ENCODE measurements around the gene SH3TC1. TPM values are rescaled to one million over a fixed set of nuclear protein-coding genes. Genes with fewer than 3 reads are reported as not detected.
A peak's percentile ranks its signal among the peaks of the same experiment; 100 is the strongest.

The SH3TC1 gene
- total and polyA plus RNA-seq, 9 donors = 6.8 to 21.3 (median 9.8) TPM

- H3K9me3 ChIP-seq (replicated peaks; ENCODE audit: control insufficient read depth, low read depth, low read length) = peaks cover 8% of the 10 kb centered on the region
- H3K27ac ChIP-seq (ENCODE audit: low read length) = no peak overlapping the region
- peaks cover 17% of the 10 kb centered on the region for H3K4me1 ChIP-seq (ENCODE audit: control insufficient read depth, insufficient read depth, low read length)
- DNase-seq = no peak
- peaks cover 10% of the 10 kb centered on the region for H3K27me3 ChIP-seq (ENCODE audit: control insufficient read depth, insufficient read depth, low read length)
- H3K36me3 ChIP-seq (ENCODE audit: control insufficient read depth, insufficient read depth, low read length) = no peaks in the 10 kb centered on the region
- WGBS (ENCODE audit: insufficient coverage) = 94% methylated on average over 10 of the region's 11 CpGs
- H3K4me3 ChIP-seq (ENCODE audit: low read length) = no peak overlapping the region
Observed at GRCh38 chr4:8170341-8170740, 28.7 kb upstream of the SH3TC1 start.

DNA sequence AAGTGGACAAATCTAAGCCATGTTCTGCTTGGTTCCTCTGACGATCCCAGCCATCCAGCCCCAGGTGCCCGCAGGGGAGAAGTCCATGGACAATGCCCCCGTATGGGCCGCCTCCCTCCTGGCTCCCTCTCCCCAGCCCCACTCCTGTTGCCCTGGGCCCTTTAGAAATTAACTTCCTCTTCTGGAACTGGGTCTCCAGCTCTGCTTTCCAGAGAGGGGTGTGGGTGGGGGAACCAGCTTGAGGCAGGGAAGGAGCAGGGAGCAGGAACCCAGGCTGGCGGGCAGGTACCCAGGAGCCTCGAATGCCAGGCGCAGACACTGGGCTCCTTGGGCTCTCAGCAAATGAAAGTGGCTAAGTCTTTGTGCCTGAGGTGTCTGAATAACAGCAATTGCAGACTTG is 27.8 kb upstream of the SH3TC1 start:
- peaks cover 8% of the 10 kb centered on the region for H3K9me3 ChIP-seq (replicated peaks; ENCODE audit: control insufficient read depth, low read depth, low read length)
- H3K4me3 ChIP-seq (ENCODE audit: low read length) = no peak overlapping the region
- 91% methylated on average over 4 of the region's 7 CpGs for WGBS (ENCODE audit: insufficient coverage)
- H3K36me3 ChIP-seq (ENCODE audit: control insufficient read depth, insufficient read depth, low read length) = no peaks in the 10 kb centered on the region
- H3K27me3 ChIP-seq (ENCODE audit: control insufficient read depth, insufficient read depth, low read length) = peaks cover 10% of the 10 kb centered on the region
- peaks cover 9% of the 10 kb centered on the region for H3K4me1 ChIP-seq (ENCODE audit: control insufficient read depth, insufficient read depth, low read length)
- DNase-seq = no peak
- H3K27ac ChIP-seq (ENCODE audit: low read length) = no peak overlapping the region

DNA sequence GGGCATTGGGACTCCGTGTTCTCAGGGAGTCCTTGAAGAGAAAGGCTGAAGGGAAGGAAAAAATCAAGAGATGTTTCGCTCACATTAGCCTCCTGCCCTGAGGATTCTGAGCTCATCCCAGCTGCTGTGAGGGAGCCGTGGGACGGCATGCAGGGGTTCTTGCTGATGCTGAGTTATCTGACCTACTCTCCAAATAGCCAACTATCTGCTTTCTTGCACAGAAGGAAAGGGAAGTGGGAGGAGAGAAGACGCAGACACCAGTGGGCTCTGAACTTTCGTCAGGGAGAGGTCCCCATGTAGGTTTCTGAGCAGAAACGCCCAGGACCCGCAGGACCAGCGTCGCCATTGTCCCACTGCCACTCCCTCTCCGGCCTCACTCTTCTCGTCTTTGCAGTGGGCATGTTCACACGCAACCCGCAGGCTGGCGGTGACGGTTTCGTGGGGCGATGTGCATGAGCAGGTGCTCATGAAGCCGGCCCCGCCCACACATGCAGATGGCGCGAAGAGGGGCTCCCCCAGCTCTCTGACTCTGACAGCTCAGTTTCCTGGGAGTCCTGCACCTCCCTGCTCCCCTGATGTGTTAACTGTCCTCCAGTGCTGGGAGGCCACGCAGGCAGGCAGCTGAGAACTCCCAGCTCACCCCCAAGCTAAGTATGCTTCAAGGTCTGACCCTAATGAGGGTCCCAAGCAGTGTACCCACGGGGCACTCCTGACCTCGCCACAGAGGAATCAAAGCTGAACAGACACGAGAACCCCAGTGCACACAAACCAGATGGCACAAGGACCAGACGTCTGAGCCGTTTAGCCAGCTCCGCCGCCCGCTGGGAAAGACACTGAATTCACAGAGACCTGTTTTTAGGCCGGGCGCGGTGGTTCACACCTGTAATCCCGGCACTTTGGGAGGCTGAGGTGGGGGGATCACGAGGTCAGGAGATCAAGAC is 26.8 kb upstream of the SH3TC1 start:
- peaks cover 10% of the 10 kb centered on the region for H3K27me3 ChIP-seq (ENCODE audit: control insufficient read depth, insufficient read depth, low read length)
- H3K36me3 ChIP-seq (ENCODE audit: control insufficient read depth, insufficient read depth, low read length) = no peaks in the 10 kb centered on the region
- H3K4me3 ChIP-seq (ENCODE audit: low read length) = no peak overlapping the region
- H3K9me3 ChIP-seq (replicated peaks; ENCODE audit: control insufficient read depth, low read depth, low read length) = peaks cover 8% of the 10 kb centered on the region
- H3K27ac ChIP-seq (ENCODE audit: low read length) = no peak overlapping the region
- DNase-seq = no peak
- H3K4me1 ChIP-seq (ENCODE audit: control insufficient read depth, insufficient read depth, low read length) = peaks cover 13% of the 10 kb centered on the region
- WGBS (ENCODE audit: insufficient coverage) = 75% methylated on average over 33 of the region's 36 CpGs

DNA sequence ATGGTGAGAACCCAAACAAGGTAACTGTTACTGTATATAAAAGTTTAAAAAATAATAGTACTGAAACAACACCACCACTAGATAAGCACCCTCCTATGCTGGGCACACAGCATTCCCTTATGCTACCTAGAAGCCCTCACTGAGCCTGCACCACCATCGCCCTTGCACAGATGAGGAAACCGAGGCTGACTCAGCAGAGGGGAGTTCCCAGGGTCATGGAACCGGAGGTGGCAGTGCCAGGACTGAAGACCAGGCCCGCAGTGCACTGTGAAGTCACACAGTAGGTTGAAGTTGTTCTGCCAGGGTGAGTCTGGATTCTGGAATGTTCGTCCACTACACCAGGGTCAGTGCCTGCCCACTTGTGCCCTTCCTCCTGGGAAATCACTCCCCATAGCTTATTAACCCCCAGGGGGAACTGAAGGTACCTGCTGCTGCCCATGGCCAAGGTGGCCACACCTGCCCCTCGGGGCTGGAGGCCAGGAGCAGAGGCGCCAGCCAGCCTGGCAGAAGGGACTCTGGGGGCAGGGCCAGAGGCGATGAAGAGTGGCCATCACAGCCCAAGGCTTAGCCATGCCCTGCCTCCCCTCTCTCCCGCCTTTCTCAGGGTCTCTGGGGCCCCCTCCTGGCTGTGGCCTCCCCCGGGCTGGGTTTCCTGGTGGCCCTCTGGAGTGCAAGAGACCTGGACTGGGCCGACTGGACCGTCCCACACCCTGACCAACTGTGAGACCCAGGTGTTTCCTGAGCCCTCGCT is 25.4 kb upstream of the SH3TC1 start:
- peaks cover 16% of the 10 kb centered on the region for H3K4me1 ChIP-seq (ENCODE audit: control insufficient read depth, insufficient read depth, low read length)
- H3K9me3 ChIP-seq (replicated peaks; ENCODE audit: control insufficient read depth, low read depth, low read length) = peaks cover 3% of the 10 kb centered on the region
- H3K4me3 ChIP-seq (ENCODE audit: low read length) = no peak overlapping the region
- peaks cover 10% of the 10 kb centered on the region for H3K27me3 ChIP-seq (ENCODE audit: control insufficient read depth, insufficient read depth, low read length)
- no peak overlapping the region for H3K27ac ChIP-seq (ENCODE audit: low read length)
- no peak for DNase-seq
- 75% methylated on average over 10 of the region's 13 CpGs for WGBS (ENCODE audit: insufficient coverage)
- no peaks in the 10 kb centered on the region for H3K36me3 ChIP-seq (ENCODE audit: control insufficient read depth, insufficient read depth, low read length)

DNA sequence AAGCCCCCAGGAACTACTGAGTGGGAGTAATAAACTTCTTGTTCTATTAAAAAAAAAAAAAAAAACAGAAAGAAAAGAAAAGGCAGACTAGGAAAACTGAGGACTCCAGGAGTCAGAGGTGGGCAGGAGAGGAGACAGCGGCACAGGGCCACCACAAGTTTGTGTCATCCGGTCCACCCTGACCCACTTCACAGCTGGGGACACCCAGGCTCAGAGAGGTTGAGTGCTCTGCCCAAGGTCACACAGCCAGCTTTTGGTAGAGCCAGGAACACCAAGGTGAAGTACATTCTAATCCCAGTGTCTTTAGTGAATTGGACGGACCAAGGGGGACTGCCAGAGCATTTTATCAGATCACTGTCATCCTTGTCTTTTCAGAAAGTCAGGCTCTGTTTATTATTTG is 24.1 kb upstream of the SH3TC1 start:
- no peaks in the 10 kb centered on the region for H3K36me3 ChIP-seq (ENCODE audit: control insufficient read depth, insufficient read depth, low read length)
- peaks cover 10% of the 10 kb centered on the region for H3K4me1 ChIP-seq (ENCODE audit: control insufficient read depth, insufficient read depth, low read length)
- DNase-seq = no peak
- H3K9me3 ChIP-seq (replicated peaks; ENCODE audit: control insufficient read depth, low read depth, low read length) = no peaks in the 10 kb centered on the region
- no peak overlapping the region for H3K4me3 ChIP-seq (ENCODE audit: low read length)
- WGBS (ENCODE audit: insufficient coverage) = 100% methylated on average over 1 of the region's 3 CpGs
- H3K27me3 ChIP-seq (ENCODE audit: control insufficient read depth, insufficient read depth, low read length) = peaks cover 10% of the 10 kb centered on the region
- no peak overlapping the region for H3K27ac ChIP-seq (ENCODE audit: low read length)

DNA sequence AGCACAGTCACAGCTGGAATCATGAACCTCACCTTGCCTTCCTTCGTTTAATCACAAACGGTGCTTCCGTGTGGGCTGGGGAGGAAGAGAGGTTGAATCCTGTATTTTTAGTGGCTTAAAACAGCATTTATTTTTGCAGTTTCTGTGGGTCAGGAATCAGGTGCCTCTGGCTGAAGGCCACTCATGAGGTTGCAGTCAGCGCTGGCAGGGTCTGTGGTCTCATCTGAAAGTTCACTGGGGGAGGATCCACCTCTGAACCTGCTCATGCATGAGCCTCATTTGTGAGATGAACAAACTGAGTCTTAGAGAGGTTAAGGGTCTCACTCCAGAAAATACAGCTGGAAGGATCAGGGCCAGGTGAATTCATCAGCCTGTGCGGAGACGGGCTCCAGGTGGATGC is 23.4 kb upstream of the SH3TC1 start:
- no peaks in the 10 kb centered on the region for H3K36me3 ChIP-seq (ENCODE audit: control insufficient read depth, insufficient read depth, low read length)
- DNase-seq = no peak
- peaks cover 9% of the 10 kb centered on the region for H3K4me1 ChIP-seq (ENCODE audit: control insufficient read depth, insufficient read depth, low read length)
- WGBS (ENCODE audit: insufficient coverage) = 58% methylated on average over 5 of the region's 6 CpGs
- H3K4me3 ChIP-seq (ENCODE audit: low read length) = no peak overlapping the region
- H3K27ac ChIP-seq (ENCODE audit: low read length) = no peak overlapping the region
- peaks cover 10% of the 10 kb centered on the region for H3K27me3 ChIP-seq (ENCODE audit: control insufficient read depth, insufficient read depth, low read length)
- no peaks in the 10 kb centered on the region for H3K9me3 ChIP-seq (replicated peaks; ENCODE audit: control insufficient read depth, low read depth, low read length)

GRCh38 chr4:8176547-8177399 is 22.3 kb upstream of the SH3TC1 start:
- no peak overlapping the region for H3K4me3 ChIP-seq (ENCODE audit: low read length)
- 15% methylated on average over 12 of the region's 17 CpGs for WGBS (ENCODE audit: insufficient coverage)
- no peak overlapping the region for H3K27ac ChIP-seq (ENCODE audit: low read length)
- peaks cover 8% of the 10 kb centered on the region for H3K27me3 ChIP-seq (ENCODE audit: control insufficient read depth, insufficient read depth, low read length)
- no peaks in the 10 kb centered on the region for H3K36me3 ChIP-seq (ENCODE audit: control insufficient read depth, insufficient read depth, low read length)
- no peaks in the 10 kb centered on the region for H3K9me3 ChIP-seq (replicated peaks; ENCODE audit: control insufficient read depth, low read depth, low read length)
- peak; percentile 62 for DNase-seq
- peaks cover 16% of the 10 kb centered on the region for H3K4me1 ChIP-seq (ENCODE audit: control insufficient read depth, insufficient read depth, low read length)

DNA sequence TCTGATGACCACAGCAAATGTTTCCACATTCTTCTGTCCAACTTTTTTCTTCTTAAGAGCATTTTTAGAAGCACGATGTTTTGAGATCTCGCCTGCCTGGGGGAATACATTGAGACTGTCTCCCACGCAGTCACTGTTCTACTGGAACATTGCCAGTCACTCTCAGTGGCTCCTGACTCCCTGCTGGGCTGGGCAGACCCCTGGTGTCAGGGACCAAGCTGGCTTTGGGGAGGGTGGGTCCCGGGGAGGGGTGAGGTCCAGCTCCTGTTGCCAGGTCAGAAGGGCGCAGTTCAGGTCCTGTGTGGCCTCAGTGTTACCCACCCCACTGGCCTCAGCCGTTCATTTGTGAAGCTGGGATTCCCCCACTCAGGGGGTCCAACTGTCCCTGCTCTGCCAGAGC is 21.5 kb upstream of the SH3TC1 start:
- DNase-seq = no peak
- H3K4me1 ChIP-seq (ENCODE audit: control insufficient read depth, insufficient read depth, low read length) = peaks cover 24% of the 10 kb centered on the region
- no peak overlapping the region for H3K27ac ChIP-seq (ENCODE audit: low read length)
- no peaks in the 10 kb centered on the region for H3K9me3 ChIP-seq (replicated peaks; ENCODE audit: control insufficient read depth, low read depth, low read length)
- peaks cover 3% of the 10 kb centered on the region for H3K27me3 ChIP-seq (ENCODE audit: control insufficient read depth, insufficient read depth, low read length)
- no peaks in the 10 kb centered on the region for H3K36me3 ChIP-seq (ENCODE audit: control insufficient read depth, insufficient read depth, low read length)
- 45% methylated on average over 6 of the region's 6 CpGs for WGBS (ENCODE audit: insufficient coverage)
- no peak overlapping the region for H3K4me3 ChIP-seq (ENCODE audit: low read length)

- H3K4me1 ChIP-seq (ENCODE audit: control insufficient read depth, insufficient read depth, low read length) = peaks cover 28% of the 10 kb centered on the region
- no peak overlapping the region for H3K27ac ChIP-seq (ENCODE audit: low read length)
- no peak for DNase-seq
- peaks cover 3% of the 10 kb centered on the region for H3K27me3 ChIP-seq (ENCODE audit: control insufficient read depth, insufficient read depth, low read length)
- H3K36me3 ChIP-seq (ENCODE audit: control insufficient read depth, insufficient read depth, low read length) = no peaks in the 10 kb centered on the region
- 82% methylated on average over 8 of the region's 11 CpGs for WGBS (ENCODE audit: insufficient coverage)
- no peak overlapping the region for H3K4me3 ChIP-seq (ENCODE audit: low read length)
- no peaks in the 10 kb centered on the region for H3K9me3 ChIP-seq (replicated peaks; ENCODE audit: control insufficient read depth, low read depth, low read length)
Observed at GRCh38 chr4:8177956-8178355, 21.1 kb upstream of the SH3TC1 start.

All from muscle of leg (tissue), 11 donors.